GM19043 (cell line): ENCODE data around the gene MAP3K7.

ENCODE experiments used
- ATAC-seq: cut with Tn5 transposase; IDR thresholded peaks from one replicate; pipeline ENCODE4 v1.9.1; 2021; ENCODE audit warnings: low read depth; ENCODE audit not compliant: unreplicated experiment

Gene MAP3K7

DNA sequence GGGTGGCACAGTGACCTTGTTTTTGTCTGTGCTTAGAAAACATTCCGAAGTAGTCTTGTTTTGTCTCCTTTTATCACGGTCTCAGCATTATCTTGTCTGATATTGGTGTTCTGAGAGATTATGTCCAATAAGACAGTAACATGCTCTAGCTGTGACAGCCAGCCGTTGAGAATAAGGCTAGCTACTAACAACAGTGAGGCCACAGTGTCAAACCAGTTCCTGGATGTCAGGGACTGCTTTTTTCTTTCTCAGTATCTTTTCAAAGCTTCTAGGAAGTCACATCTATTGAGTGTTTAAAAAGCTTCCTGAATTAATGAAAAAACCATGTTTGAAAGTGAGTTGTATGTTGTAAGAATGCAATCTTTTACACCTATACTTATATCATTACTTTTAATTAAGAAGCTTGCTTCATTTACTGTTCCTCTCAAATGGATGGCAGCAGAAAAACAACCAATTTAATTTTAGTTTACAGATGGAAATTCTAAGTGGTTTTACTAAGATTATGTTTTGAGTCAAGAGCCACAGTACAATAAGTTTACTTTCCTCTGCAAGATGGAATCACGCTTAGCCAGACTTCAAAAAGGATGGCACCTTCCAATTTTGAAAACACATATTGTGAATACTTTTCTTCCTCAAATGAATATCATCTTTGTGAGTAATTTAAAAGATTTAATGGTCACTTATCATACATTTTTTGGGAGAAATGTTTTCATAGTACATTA, 53.1 kb downstream of the MAP3K7 start:
- no peak for ATAC-seq

GRCh38 chr6:90530882-90531281, 56.0 kb downstream of the MAP3K7 start:
- no peak for ATAC-seq

DNA sequence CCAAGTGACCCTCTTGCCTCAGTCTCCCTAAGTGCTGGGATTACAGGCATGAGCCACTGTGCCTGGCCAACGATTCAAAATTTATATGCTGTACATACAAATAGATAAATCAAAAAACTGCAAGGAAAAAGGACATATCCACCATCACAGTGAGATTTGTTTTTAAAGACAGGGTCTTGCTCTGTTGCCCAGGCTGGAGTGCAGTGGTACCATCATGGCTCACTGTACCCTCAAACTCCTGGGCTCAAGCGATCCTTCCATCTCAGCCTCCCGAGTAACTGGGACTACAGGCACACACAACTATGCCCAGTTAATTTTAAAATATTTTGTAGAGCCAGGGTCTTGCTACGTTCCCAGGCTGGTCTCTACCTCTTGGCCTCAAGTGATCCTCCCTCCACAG, 61.5 kb downstream of the MAP3K7 start:
- ATAC-seq: no peak

DNA sequence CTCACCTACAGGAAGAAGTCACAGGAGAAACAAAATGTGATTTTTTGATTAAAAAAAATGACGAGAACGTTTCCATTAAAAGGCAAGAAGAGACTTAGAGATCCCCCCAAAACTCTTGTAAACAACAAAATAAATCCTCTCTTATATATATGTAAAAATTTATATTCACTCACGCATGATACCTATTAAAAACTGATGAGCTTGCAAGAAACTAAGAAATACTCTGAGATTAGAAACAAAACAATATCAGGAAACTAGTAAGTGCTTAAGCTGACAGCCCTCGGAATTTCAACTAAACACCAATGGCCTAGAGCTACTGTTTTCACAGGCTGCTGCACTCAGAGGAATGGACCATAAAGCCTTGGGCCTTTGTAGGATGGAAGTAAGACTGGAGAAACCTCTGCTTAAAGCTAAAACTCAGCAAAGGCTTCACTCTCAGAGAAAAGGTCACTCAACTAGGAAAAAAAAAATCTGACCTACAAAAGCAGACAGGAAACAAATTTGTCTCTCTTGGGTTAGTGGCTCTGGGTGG, 63.0 kb downstream of the MAP3K7 start:
- no peak for ATAC-seq

DNA sequence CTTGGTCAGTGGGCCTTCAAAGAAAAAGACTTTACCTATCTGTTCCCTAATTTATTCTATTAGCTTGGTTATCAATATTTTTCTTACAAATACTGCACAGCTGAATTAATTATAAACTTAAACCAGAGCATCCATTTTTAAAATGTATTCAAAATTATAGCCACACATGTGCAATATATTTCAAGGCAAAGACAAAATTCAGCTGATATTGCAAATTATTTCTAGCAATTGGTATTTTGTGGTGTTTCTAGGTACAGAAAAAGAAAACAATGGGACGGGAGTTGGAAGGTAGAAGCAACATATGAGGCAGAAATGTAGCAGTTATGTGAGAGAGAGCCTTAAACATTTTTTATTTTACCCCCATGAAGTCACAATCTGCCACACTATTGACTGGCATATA, 64.9 kb downstream of the MAP3K7 start:
- ATAC-seq: no peak

DNA sequence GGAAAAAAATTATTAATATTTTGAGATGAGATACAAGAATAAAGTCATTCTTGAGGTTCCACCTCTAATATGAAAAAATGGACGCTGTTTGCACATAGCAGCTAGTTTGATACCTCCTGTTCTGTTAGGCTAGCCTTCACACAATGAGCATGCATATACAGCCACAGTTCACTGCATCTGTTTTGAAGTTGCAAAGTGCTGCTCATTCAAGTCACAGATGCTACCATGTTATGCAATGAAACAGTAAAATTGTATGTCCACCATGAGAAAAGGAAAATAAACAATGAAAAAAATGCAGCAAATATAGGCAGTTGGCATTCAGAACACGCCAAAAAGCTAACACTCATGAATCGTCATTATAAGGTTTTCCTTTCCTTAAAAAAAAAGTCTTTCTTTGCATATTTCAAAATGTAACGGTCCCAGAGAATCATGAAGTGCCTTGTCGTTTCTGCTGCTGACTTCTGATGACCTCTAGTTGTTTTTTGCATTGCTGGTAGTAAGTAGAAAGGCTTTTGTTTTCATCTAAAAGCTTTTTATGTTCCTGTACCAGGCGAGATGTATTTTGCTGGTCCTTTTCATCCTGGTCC, 70.7 kb downstream of the MAP3K7 start:
- ATAC-seq: no peak

- no peak for ATAC-seq
These were observed 72.4 kb downstream of the MAP3K7 start for GRCh38 chr6:90514496-90514895.

DNA sequence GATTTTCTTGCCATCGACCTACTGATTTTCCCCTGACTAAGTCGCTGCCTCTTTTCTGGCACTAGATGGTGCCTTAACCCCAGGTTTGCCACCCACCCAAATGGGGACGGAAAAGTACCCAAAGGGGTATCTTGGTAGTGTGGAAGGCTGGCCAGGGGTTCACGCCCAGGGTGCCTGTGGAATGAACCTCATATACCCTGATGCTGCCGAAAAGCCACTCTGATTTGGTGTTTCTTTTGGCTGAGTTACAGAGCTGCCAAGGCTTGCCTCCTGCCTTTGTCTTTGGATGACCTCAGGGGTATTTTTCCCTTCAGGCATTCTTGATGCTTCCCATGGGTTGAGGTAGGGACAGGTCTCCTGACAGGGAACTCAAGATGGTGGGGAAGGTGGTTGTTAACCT, 78.1 kb downstream of the MAP3K7 start:
- ATAC-seq: no peak

GRCh38 chr6:90502866-90503407, 83.9 kb downstream of the MAP3K7 start:
- ATAC-seq: peak; percentile 75

- ATAC-seq: no peak
These were observed 84.5 kb downstream of the MAP3K7 start for GRCh38 chr6:90502381-90502780.

DNA sequence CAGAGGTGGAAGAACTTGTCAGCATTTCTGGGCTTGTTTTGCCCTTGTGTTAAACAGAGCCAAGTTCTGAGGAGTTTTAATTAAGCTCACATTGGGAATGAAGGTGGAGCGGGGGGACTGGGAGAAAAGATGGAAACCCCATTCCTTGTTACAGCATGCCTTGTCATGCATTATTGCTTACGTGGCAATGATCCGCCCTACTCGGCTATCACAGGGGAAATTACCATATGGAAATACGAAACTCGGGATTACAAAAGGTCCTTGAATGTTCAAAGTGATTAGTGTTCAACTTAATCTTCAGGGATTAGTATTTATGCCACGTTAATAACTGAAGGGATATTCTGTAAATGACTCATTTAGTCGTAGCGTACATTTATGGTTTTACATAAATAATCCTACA, 86.4 kb downstream of the MAP3K7 start:
- no peak for ATAC-seq

DNA sequence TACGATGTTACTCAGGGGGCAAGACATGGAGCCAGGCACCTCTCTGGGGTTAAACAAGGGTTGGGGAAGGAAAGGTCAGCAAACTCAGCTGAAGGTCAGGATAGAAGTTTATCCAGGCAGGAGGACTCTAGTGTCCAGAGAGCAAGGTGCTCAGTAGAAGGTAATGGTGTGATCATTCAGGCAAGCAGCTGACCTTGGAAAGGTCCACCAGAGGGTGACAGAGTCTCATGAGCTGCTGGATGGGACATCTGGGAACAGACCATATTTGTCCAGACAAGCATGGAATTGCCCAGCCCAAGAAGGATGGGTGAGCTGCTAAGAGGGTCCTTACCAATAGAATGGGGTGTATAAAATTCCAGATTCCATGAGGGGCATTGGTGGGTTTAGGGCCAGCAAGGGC, 89.5 kb downstream of the MAP3K7 start:
- no peak for ATAC-seq

GRCh38 chr6:90496258-90497016, 90.4 kb downstream of the MAP3K7 start:
- no peak for ATAC-seq

- ATAC-seq: no peak
These were observed 91.6 kb downstream of the MAP3K7 start for GRCh38 chr6:90495216-90495817.

DNA sequence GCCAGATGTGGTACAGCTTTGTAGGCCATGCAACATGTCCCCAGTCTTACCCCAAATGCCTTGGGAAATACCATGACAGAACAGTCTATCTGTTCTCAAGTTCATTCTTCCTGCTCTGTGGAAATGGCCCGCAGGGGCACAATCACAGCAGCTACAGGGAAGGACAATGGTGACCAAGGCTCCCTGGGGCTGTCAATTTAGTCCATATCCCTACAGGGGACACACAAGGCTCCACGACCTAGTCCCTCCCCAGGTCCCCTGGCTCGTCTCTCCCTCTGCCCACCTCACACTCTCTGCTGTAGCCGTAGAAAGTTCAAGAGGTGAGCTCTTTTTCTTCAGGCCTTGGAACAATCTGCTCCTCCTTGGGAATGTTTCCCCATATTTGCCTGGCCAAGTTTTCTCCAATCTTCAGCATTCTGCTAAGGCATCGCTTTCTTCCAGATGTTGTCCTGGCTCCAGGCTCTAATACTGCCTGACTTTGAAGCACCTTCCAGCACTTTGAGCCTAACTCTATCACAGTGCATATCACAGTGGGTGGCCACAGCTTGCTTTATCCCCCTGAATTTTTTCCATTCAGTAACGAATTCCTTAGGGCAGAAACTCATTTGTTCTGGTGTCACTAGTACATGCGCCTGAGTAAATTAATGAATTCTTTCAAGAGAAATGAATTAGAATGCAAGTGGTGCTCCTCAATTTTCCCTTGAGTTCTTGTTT, 92.6 kb downstream of the MAP3K7 start:
- ATAC-seq: no peak

- no peak for ATAC-seq
These were observed 93.5 kb downstream of the MAP3K7 start for GRCh38 chr6:90493332-90493731.

DNA sequence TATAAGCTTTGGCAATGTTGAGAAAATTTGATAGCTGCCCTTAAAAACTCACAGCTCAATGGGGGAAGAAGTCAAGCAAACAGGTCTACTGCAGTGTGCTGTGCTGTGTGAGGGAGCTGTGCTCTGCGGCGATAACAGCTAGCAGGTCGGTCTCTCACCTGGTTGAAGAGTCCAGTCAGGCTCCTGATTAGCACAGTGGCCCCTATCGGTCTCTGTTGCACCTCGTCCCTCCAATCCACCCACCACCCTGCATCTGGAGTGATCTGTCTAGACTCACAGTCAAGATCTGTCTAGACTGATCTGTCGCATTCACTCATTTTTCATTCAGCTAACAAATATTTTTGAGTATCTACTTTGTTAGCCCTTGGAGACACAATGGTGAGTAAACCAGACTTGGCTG, 94.1 kb downstream of the MAP3K7 start:
- no peak for ATAC-seq

GRCh38 chr6:90492369-90492768, 94.5 kb downstream of the MAP3K7 start:
- no peak for ATAC-seq

- ATAC-seq: no peak
These were observed 96.7 kb downstream of the MAP3K7 start for GRCh38 chr6:90490030-90490716.

- ATAC-seq: no peak
These were observed 98.1 kb downstream of the MAP3K7 start for GRCh38 chr6:90488816-90489215.
